G401 (cell line): ENCODE results near the gene CAP1. TPM values are rescaled to one million over a fixed set of nuclear protein-coding genes. Genes with fewer than 3 reads are reported as not detected.
"Not testable (repeated sequence)": the region's sequence is repeated elsewhere in the genome, so short reads cannot be mapped to it uniquely, and the experiment has no call there.

Experiments used
- DNase-seq: peaks from one replicate; pipeline ENCODE4 v3.0.0-alpha.2; 2015; ENCODE audit warnings: low spot score
- in situ Hi-C: cut with HindIII; loops from 2 replicates; pipeline ENCODE4 v1.10.0; 2016; ENCODE audit warnings: low sequenced_read_pairs, mixed read lengths
- total RNA-seq: library from RNA; depleted of rRNA; stranded (reverse); fragments of >200 nt; shearing (Covaris generic); gene quantifications from 2 replicates; pipeline ENCODE4 v1.2.3, GENCODE V29; 2014; rRNA removed

CAP1 gene
- 135 and 183 TPM in 2 replicates for total RNA-seq

GRCh38 chr1:40040511-40041465 is at the start of gene CAP1:
Gene CAP1 (plus strand): TSS chr1:40040729. CDS start chr1:40059347, 18,618 bp downstream.
- in situ Hi-C loops, result no loop called here
- peak; percentile 99 for DNase-seq

DNA sequence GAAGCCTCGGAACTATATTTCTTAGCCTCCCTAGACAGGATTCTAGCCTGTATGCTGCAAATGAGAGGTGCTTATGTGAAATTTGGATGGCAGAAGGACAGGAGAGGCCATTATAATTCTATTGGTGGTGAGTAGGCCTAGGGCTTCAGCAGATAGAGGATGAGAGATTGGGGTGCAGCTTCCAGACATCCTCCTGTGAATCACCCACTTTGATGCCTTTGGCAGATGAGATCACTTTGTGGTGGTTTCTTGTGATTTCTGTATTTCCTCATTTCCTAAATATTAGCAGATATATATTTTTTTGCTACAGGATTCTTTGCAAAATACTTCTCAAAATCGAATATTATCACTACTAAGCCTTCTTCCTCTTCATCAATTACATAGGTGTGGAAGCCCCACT is 48.3 kb upstream of the CAP1 start:
- no peak for DNase-seq
- in situ Hi-C loops, result no loop called here

- in situ Hi-C loops, result no loop called here
- DNase-seq, result no peak
These were observed 47.6 kb upstream of the CAP1 start for GRCh38 chr1:39992888-39993287.

DNA sequence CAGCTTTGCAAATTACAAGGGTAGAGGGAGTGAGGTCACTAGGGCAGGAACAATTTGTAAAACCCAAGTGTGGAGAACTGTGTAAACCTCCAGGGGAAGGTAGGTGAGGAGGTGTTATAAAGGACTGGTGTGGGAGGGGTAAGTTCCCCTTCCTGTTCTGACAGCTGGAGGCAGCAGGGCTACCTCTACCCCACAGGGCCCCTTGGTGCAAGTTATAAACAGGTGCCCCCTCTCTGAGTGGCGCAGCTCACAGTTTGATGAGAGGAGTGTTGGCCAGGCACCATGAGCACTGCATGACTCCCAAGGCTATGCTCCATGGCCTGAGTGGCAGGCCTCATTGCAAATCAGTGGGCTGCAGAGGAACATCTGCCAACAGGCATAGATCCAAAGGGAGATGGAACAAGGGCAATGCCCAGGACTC is 44.5 kb upstream of the CAP1 start:
- in situ Hi-C loops, result no loop called here

GRCh38 chr1:39996396-39997004 is 44.0 kb upstream of the CAP1 start:
- in situ Hi-C loops, result no loop called here
- DNase-seq, result no peak

More for the DNA sequence above, 44.5 kb upstream of the CAP1 start:
- no peak for DNase-seq

DNA sequence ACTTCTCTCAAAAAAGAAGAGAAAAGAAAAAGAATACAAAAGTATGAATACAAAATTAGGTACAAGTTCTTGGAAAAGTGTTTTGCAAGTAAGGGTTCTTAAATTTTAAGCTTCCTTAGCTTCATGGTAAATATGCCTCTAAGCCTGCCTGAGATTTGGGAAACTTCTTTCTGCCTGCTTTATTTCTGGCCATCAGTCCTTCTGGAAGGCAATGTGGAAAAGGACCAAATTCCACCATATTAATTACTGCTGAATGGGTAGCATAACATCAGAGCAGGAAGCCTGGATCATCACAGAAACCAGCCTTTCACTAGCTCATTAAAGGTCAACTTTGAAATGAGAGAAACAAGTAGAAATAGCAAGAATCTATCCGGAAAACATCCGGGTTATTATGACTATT is 39.1 kb upstream of the CAP1 start:
- no peak for DNase-seq
- in situ Hi-C loops, result no loop called here

- DNase-seq, result no peak
- in situ Hi-C loops, result no loop called here
These were observed 37.1 kb upstream of the CAP1 start for GRCh38 chr1:40003156-40004093.

- DNase-seq, result no peak
- in situ Hi-C loops, result no loop called here
These were observed 35.7 kb upstream of the CAP1 start for GRCh38 chr1:40004857-40005256.

- DNase-seq, in situ Hi-C loops: not testable (repeated sequence)
These were observed 33.0 kb upstream of the CAP1 start for GRCh38 chr1:40007481-40008034.

GRCh38 chr1:40011198-40011597 is 29.3 kb upstream of the CAP1 start:
- DNase-seq, result no peak
- in situ Hi-C loops, result no loop called here

- in situ Hi-C loops, result no loop called here
- DNase-seq, result no peak
These were observed 26.2 kb upstream of the CAP1 start for GRCh38 chr1:40014253-40014706.

- in situ Hi-C loops, result no loop called here
- no peak for DNase-seq
These were observed 25.5 kb upstream of the CAP1 start for GRCh38 chr1:40014812-40015594.

GRCh38 chr1:40017951-40018575 is 22.5 kb upstream of the CAP1 start:
- in situ Hi-C loops, result no loop called here
- no peak for DNase-seq

- DNase-seq, result no peak
- in situ Hi-C loops, result no loop called here
These were observed 20.0 kb upstream of the CAP1 start for GRCh38 chr1:40020447-40021085.

GRCh38 chr1:40023379-40023944 is 17.1 kb upstream of the CAP1 start:
- DNase-seq, result no peak
- in situ Hi-C loops, result no loop called here

- in situ Hi-C loops, result no loop called here
- no peak for DNase-seq
These were observed 15.9 kb upstream of the CAP1 start for GRCh38 chr1:40024671-40025070.

- DNase-seq, result no peak
- in situ Hi-C loops, result no loop called here
These were observed 12.9 kb upstream of the CAP1 start for GRCh38 chr1:40027647-40028046.
